HG03103 (cell line): Measurements from ENCODE around the gene GPX5.
"Not testable (repeated sequence)": the region's sequence is repeated elsewhere in the genome, so short reads cannot be mapped to it uniquely, and the experiment has no call there.

ENCODE experiments used
- ATAC-seq: cut with Tn5 transposase; IDR thresholded peaks from one replicate; pipeline ENCODE4 v1.9.1; 2021; ENCODE audit warnings: low read depth; ENCODE audit not compliant: unreplicated experiment

GPX5 gene

GRCh38 chr6:28511628-28512300 is 13.9 kb upstream of the GPX5 start:
- ATAC-seq: no peak

- not testable (repeated sequence) for ATAC-seq
Measured at GRCh38 chr6:28512387-28512786, 13.3 kb upstream of the GPX5 start.

GRCh38 chr6:28515676-28516075 is 10.0 kb upstream of the GPX5 start, which contains the start of gene GPX6:
Gene GPX6 (minus strand): TSS chr6:28515793. CDS start chr6:28515743, 50 bp downstream.
- no peak for ATAC-seq

- no peak for ATAC-seq
Measured at GRCh38 chr6:28517964-28518363, 7.7 kb upstream of the GPX5 start.

- no peak for ATAC-seq
Measured at GRCh38 chr6:28522594-28523240, 3.0 kb upstream of the GPX5 start.

GRCh38 chr6:28523241-28523622 is 2.4 kb upstream of the GPX5 start:
- ATAC-seq: no peak

GRCh38 chr6:28530777-28531176 is 5.1 kb downstream of the GPX5 start:
- no peak for ATAC-seq

GRCh38 chr6:28531479-28532128 is 5.9 kb downstream of the GPX5 start:
- no peak for ATAC-seq

GRCh38 chr6:28534306-28534705 is 8.6 kb downstream of the GPX5 start:
- no peak for ATAC-seq

- no peak for ATAC-seq
Measured at GRCh38 chr6:28534875-28535274, 9.2 kb downstream of the GPX5 start.

GRCh38 chr6:28537065-28537464 is 11.4 kb downstream of the GPX5 start:
- ATAC-seq: no peak

GRCh38 chr6:28537509-28538140 is 11.9 kb downstream of the GPX5 start:
- no peak for ATAC-seq

GRCh38 chr6:28541996-28542395 is 16.3 kb downstream of the GPX5 start:
- ATAC-seq: no peak

GRCh38 chr6:28542440-28543296 is 17.0 kb downstream of the GPX5 start:
- no peak for ATAC-seq

GRCh38 chr6:28543651-28544610 is 18.2 kb downstream of the GPX5 start:
- no peak for ATAC-seq

- no peak for ATAC-seq
Measured at GRCh38 chr6:28545955-28546354, 20.3 kb downstream of the GPX5 start.

GRCh38 chr6:28547003-28547402 is 21.3 kb downstream of the GPX5 start:
- ATAC-seq: not testable (repeated sequence)

- no peak for ATAC-seq
Measured at GRCh38 chr6:28551891-28552666, 26.4 kb downstream of the GPX5 start.
